SKM-1 treated with dmso at 0.1 percent for 144 hours (cell line): ENCODE results near the gene SMG9.

Experiments used
- DNase-seq: peaks from one replicate; lab custom pipeline; 2025; ENCODE audit not compliant: unreplicated experiment; lab: John Stamatoyannopoulos, UW

SMG9 gene

DNA sequence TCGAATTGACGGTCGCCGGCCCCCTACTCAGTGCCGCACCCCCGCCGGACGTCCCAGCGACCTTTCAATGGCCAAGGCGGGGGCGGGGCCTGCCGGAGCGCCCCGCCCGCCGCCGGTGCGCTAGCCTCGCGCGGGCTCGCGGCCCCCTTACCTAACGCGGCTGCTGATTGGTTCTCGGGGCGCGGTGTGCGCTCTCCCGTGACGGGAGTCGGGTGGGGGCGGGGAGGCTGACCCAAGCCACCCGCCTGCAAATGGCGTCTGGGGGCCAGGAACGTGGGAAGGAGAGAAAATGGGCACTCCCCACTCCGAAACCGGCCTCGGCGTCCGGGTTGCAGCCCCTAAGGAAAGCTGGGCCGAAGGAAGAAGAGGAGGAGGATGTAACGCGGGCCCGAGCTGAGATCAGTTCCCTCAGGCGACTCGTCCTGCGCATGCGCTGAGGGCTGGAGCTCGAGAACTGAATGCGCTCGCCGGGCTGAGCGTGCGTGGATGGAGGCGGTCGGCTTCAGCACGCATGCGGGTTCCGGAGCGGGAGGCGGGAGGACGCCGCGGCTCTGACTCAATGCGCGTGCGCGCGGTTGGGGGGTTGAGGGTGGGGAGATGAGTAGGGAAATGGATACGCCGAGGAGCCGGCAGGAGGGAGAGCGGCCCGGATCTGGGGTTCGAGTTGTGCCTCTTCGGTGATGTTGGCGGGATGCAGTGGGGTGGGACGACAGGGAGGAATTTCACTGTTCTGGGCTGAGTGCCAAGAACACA is at the start of gene SMG9:
SMG9 (minus strand) TSS at position 460 of the 753 bp plus-strand sequence. CDS start 4,221 bp downstream, outside the sequence.
- DNase-seq = peak; percentile 84

- no peak for DNase-seq
Observed at GRCh38 chr19:43804432-43804831, 49.7 kb upstream of the SMG9 start.

DNA sequence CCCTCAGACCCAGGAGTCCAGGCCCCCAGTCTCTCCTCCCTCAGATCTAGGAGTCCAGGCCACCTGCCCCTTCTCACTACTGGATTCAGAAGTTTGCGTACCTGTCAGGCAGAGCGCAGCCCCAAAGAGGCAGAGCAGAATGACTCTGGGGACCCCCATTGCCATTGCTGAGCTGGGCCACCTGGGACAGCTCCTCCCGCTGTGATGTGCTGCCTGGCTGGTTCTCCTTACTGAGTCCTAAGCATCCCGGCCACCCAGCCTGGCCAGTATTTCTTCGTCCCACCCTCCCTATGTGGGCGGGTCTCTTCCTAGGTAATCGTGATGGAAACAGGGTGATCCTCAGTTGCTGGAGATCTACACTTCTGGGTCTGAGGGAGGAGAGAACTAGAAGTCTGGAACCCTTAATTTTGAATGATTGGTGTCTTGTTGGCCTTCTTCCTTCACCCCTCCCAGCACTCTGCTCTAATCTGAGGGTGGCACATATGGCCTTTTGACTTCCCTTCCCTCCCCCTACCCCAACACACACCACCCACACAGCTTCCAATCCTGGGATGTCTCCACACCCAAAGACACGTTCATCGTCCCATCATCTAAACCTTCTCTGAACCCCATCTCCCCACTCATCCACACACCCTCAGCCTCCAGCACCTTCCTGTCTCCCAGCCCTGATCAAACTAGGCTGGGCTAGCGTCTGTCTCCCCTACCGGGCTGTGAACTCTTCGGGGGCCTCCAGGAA is 47.6 kb upstream of the SMG9 start, which contains the start of gene LYPD5:
LYPD5 (minus strand) TSS at position 232 of the 736 bp plus-strand sequence; CDS start at position 165, 67 bp downstream.
- no peak for DNase-seq

DNA sequence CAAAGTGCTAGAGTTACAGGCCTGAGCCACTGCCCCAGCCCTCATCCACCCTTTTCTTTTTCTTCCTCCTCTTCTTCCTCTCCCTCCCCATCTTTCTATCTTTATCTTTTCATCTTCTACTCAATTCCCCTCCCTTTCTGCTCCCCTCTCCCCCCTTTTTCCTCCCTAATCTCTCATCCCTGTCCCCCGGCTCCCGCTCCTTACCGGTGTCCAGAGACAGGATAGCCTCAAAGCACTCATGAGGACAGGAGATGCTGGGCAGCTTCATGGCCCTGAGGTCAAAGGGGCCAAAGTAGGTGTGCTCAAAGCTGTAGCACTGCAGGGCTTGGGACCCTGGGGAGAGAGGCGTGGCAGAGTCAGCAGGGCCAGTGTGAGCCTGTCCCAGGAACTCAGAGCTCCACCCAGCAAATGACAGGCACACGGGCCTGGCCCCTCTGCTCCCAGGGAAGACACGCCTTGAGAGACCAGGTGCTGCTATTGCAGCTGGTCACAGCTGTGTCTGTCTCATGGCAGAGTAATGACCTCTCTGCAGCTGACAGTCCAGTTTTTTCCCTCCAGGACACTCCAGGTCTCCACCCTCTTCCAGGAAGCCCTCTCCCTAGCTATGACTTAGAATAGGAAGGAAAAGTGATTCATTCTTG is 44.9 kb upstream of the SMG9 start:
- no peak for DNase-seq

DNA sequence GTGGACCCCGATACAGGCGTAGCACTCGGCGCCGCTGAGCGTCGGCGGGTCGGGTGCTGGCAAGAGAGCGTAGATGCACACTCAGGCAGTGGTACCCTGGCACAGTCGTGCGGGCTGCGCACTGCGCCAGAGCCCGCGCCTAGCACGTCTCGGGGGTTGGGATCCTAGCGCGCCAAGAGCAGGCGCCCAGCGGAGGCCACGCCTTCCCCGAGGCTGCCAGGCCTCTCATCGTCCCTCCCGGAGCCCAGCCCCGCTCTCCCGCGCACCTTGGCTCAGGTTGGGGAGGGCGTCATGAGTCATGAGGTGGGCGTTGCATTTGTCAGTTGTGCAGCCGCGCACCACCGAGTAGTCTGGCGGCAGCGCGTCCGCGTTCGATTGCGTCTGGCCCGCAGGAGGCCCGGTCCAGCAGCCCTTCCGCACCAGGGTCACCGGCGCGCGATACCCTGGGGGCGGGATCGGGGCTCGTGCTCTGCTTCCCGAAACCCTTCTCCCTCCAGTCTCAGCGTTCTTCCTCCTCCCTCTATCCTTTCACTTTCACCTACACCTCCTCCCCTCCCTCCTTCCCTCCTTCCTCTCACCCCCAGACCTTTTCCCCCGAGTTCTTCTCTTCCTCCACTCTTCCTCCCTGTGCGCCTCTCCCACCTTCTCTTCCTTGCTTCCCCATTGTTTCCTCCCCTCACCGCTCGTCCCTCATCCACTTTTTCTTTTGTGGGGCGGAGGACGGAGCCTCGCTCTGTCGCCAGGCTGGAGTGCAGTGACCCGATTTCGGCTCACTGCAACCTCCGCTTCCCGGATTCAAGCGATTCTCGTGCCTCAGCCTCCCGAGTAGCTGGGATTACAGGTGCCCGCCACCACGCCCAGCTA is 44.0 kb upstream of the SMG9 start:
- DNase-seq = no peak

DNA sequence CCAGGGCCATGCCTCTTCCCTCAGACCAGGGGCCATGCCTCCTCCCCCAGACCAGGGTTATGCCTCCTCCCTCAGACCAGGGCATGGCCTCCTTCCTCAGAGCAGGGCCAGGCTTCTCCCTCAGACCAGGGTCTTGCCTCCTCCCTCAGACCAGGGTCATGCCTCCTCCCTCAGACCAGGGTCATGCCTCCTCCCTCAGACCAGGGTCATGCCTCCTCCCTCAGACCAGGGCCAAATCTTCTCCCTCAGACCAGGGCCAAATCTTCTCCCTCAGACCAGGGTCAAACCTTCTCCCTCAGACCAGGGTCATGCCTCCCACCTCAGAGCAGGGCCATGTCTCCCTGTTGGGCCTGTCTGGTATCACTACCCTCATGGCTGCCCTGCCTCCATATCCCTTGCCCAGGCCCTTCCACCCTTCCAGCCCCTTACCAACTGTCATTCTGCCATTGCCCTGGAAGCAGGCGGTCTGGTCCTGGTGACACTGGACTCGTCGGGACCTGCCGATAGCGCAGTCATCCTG is 43.3 kb upstream of the SMG9 start:
- DNase-seq = no peak

- DNase-seq = no peak
Observed at GRCh38 chr19:43797556-43797955, 42.8 kb upstream of the SMG9 start.

DNA sequence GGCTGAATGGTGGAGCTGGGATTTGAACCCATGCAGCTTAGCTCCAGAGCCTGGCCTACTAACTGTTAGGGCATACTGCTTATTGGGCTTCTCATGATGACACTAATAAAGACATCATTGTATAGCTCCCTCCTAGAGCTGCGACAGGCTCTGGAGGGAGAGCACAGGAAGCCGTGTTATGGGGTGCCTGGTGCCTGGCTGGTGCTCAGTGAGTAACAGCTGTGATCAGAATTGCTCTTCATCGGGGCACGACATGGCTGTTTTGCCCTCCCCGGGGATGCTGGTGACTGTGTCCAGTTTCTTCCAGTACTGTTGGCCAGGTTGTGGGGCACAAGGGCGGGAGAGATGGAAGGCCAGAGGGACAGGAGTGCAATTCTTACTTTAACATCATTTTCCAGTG is 42.4 kb upstream of the SMG9 start:
- DNase-seq = no peak

DNA sequence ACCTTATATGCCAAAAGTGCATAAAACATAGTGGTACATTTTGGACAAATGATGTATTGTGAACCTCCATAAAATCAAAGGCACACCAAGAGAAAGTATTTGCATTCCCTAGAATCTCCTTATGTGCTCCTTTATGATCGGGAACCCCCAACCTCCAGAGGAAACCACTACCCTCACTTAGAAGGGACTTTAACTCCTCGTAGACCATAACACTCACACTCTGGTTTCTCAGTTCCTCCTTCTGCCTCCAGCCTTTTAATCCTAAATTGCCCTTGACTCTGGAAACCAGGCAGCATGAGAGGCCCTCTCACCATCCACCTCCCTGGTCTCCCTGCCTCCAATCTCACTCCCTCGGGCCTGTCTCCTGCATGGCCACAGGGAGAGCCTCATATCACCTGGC is 35.8 kb upstream of the SMG9 start:
- no peak for DNase-seq

- no peak for DNase-seq
Observed at GRCh38 chr19:43789029-43789428, 34.3 kb upstream of the SMG9 start.

GRCh38 chr19:43786665-43787064 is 31.9 kb upstream of the SMG9 start:
- DNase-seq = no peak

GRCh38 chr19:43784981-43785808 is 30.4 kb upstream of the SMG9 start:
- peak; percentile 60 for DNase-seq

- DNase-seq = no peak
Observed at GRCh38 chr19:43784241-43784980, 29.6 kb upstream of the SMG9 start.

DNA sequence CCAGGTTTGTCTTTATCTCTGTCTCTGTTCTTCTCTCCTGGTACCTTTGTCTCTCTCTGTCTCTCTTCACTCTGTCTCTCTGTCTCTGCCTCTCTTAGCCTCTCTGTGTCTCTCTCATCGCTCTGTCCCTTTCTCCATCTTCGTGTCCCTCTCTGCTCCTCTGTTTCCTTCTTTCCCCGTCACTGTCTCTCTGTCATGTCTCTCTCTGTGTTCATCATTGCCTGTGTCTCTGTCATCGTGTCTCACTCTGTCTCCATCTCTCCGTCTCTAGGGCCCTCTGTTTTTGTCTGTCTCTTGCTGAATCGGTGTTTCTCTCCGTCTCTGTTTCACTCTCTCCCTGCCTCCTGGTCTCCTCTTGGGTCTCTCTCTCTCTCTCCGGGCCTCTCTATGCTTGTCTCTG is 28.9 kb upstream of the SMG9 start:
- DNase-seq = no peak

DNA sequence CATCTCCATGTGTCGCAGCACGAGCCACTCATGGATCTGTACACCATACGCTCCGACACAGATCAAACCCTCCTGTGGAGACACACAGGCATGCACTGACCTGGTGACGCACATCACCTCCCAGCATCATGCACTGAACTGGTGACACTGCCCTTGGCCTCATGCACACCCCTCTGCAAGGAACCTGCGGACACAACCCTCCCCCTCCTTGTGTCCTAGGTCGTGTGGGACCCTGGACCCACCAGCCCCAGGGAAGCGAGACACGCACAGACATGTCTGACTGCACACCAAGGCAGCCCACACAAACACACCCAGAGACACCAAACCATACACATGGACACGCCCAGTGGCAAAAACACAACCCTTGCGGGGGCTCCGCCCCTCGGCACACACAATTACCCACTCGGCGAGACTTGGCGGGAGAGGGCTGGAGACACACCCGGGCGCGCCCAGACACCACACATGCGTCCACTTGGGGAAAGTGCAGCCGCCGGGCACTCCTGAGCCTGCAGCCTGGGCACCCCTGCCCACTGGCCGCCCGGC is 28.0 kb upstream of the SMG9 start:
- no peak for DNase-seq

- DNase-seq = no peak
Observed at GRCh38 chr19:43782311-43782660, 27.5 kb upstream of the SMG9 start.

DNA sequence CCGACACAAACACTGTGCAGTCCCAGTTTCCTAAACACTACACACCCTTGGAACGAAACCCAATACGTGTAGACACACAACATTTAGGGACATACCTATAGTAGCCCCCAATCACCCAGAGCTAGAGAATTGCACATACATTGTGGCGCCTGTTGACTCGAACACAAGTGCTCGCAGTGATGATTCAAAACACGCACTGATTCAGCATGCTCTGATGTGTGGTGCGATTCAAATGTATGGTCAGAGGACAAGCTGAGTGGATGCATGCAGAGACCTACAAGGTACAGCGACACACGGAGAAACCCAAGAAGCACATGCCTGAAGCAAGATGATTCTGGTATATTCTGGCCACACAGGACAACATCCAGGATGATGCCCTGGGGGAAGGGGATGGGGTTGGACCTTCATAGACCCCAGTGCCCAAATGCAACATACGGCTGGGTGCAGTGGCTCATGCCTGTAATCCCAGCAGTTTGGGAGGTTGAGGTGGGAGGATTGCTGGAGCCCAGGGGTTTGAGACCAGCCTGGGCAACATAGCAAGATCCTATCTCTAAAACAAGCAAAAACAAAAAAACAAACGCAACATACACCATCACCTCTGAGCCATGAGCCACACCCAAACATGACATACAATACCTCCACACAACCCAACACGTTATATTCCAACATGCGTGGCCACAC is 27.0 kb upstream of the SMG9 start:
- no peak for DNase-seq
